Neural cell (in vitro differentiated cells): ENCODE data around the gene INPP5F. TPM values are rescaled to one million over a fixed set of nuclear protein-coding genes. Genes with fewer than 3 reads are reported as not detected.

Experiments
- H2AFZ ChIP-seq: fragments of 200-600, 300-800 bp; sonication (generic), shearing (Covaris generic); 2 replicates; pipeline ENCODE4 v1.6.0; 2014; ENCODE audit warnings: low read depth, mild to moderate bottlenecking, antibody characterized with exemption, low read length, moderate library complexity
- H3F3A ChIP-seq: fragments of 200-600 bp; shearing (Covaris generic); 2 replicates; pipeline ENCODE4 v1.6.1; 2016; ENCODE audit warnings: mild to moderate bottlenecking, moderate library complexity, mixed read lengths, antibody characterized with exemption, low read length; ENCODE audit not compliant: insufficient read depth, poor library complexity, severe bottlenecking
- H3K27ac ChIP-seq: fragments of 200-600, 300-800 bp; sonication (generic), shearing (Covaris generic); 2 replicates; pipeline ENCODE4 v1.5.1; 2014; ENCODE audit warnings: mild to moderate bottlenecking, low read length, moderate library complexity
- H3K27me3 ChIP-seq: fragments of 300-800, 200-600 bp; sonication (generic), shearing (Covaris generic); 2 replicates; pipeline ENCODE4 v1.6.0; 2014; ENCODE audit warnings: mild to moderate bottlenecking, low read depth, low read length, moderate library complexity; ENCODE audit not compliant: insufficient read depth
- H3K36me3 ChIP-seq: fragments of 300-800, 200-600 bp; sonication (generic), shearing (Covaris generic); 2 replicates; pipeline ENCODE4 v1.5.1; 2014; ENCODE audit warnings: mild to moderate bottlenecking, antibody characterized with exemption, low read length, moderate library complexity; ENCODE audit not compliant: insufficient read depth
- H3K4me2 ChIP-seq: fragments of 300-800, 200-600 bp; sonication (generic), shearing (Covaris generic); 2 replicates; pipeline ENCODE4 v1.6.0; 2014; ENCODE audit warnings: mild to moderate bottlenecking, low read length
- H3K4me3 ChIP-seq: fragments of 300-800, 200-600 bp; sonication (generic), shearing (Covaris generic); 2 replicates; pipeline ENCODE4 v1.5.1; 2014; ENCODE audit warnings: mild to moderate bottlenecking, low read length, moderate library complexity
- H3K79me2 ChIP-seq: fragments of 200-600 bp; shearing (Covaris generic); replicated peaks from 2 replicates; pipeline ENCODE4 v1.6.0; 2014; ENCODE audit warnings: mild to moderate bottlenecking, low read length, moderate library complexity; ENCODE audit not compliant: insufficient read depth
- H3K9ac ChIP-seq: fragments of 300-800, 200-600 bp; sonication (generic), shearing (Covaris generic); 2 replicates; pipeline ENCODE4 v1.6.1; 2016; ENCODE audit warnings: mild to moderate bottlenecking, low read length, mixed read lengths
- H3K9me2 ChIP-seq: fragments of 200-600 bp; shearing (Covaris generic); 2 replicates; pipeline ENCODE4 v1.6.1; 2016; ENCODE audit warnings: mild to moderate bottlenecking, low read length, mixed read lengths; ENCODE audit not compliant: insufficient read depth
- H3K9me3 ChIP-seq: fragments of 200-600, 300-800 bp; sonication (generic), shearing (Covaris generic); 2 replicates; pipeline ENCODE4 v1.6.1; 2016; ENCODE audit warnings: mild to moderate bottlenecking, mixed run types, low read length, moderate library complexity, mixed read lengths
- H4K20me1 ChIP-seq: fragments of 200-600 bp; shearing (Covaris generic); 2 replicates; pipeline ENCODE4 v1.6.1; 2016; ENCODE audit warnings: mild to moderate bottlenecking, mixed run types; ENCODE audit not compliant: insufficient read depth
- EP300 ChIP-seq: fragments of 450-650 bp; conservative IDR thresholded peaks from 2 replicates; pipeline ENCODE4 v1.6.1; 2014; ENCODE audit warnings: antibody characterized with exemption, mild to moderate bottlenecking, moderate library complexity; ENCODE audit not compliant: poor library complexity, severe bottlenecking
- EZH2 ChIP-seq: fragments of 200-600, 300-800 bp; shearing (Covaris generic), sonication (generic); IDR thresholded peaks from 2 replicates; pipeline ENCODE4 v1.6.1; 2014; ENCODE audit warnings: antibody characterized with exemption, low read length, borderline replicate concordance, mild to moderate bottlenecking; ENCODE audit not compliant: insufficient read depth, poor library complexity, severe bottlenecking
- MXI1 ChIP-seq: fragments of 450-650 bp; conservative IDR thresholded peaks from 2 replicates; pipeline ENCODE4 v1.6.1; 2014; ENCODE audit warnings: antibody characterized with exemption, mild to moderate bottlenecking; ENCODE audit not compliant: poor library complexity, severe bottlenecking
- RAD21 ChIP-seq: fragments of 450-650 bp; conservative IDR thresholded peaks from 2 replicates; pipeline ENCODE4 v1.6.1; 2014; ENCODE audit warnings: antibody characterized with exemption, mild to moderate bottlenecking, moderate library complexity
- REST ChIP-seq: IDR thresholded peaks from 2 replicates; pipeline ENCODE4 v1.6.1; 2012; ENCODE audit warnings: borderline replicate concordance
- SMC3 ChIP-seq: fragments of 450-650 bp; conservative IDR thresholded peaks from 2 replicates; pipeline ENCODE4 v1.6.1; 2014; ENCODE audit warnings: antibody characterized with exemption, mild to moderate bottlenecking, moderate library complexity; ENCODE audit not compliant: poor library complexity
- TAF1 ChIP-seq: IDR thresholded peaks from 2 replicates; pipeline ENCODE4 v1.6.1; 2012; ENCODE audit warnings: low read depth
- polyA plus RNA-seq: library from polyadenylated mRNA; depleted of rRNA; stranded (reverse); fragments of >200 nt; gene quantifications from 2 replicates; pipeline ENCODE4 v1.2.3, GENCODE V29; 2014
- TF ChIP-seq, protein P1 (sequence below): fragments of 450-650 bp; IDR thresholded peaks from 2 replicates; pipeline ENCODE4 v1.5.1; 2014; ENCODE audit warnings: antibody characterized with exemption, mild to moderate bottlenecking, moderate library complexity; ENCODE audit not compliant: poor library complexity, severe bottlenecking

The INPP5F gene
- polyA plus RNA-seq, 1 donor from 2014 or later = 114 TPM

- no peaks in the 10 kb centered on the region for H3F3A ChIP-seq
- H3K9ac ChIP-seq = no peak overlapping the region
- H3K36me3 ChIP-seq = peaks cover 6% of the 10 kb centered on the region
- H3K4me2 ChIP-seq = no peak overlapping the region
- no peak for TF ChIP-seq SMC3
- TF ChIP-seq EZH2 = no peak
- no peak for TF ChIP-seq EP300
- no peak for TF ChIP-seq TAF1
- TF ChIP-seq, protein P1, sequence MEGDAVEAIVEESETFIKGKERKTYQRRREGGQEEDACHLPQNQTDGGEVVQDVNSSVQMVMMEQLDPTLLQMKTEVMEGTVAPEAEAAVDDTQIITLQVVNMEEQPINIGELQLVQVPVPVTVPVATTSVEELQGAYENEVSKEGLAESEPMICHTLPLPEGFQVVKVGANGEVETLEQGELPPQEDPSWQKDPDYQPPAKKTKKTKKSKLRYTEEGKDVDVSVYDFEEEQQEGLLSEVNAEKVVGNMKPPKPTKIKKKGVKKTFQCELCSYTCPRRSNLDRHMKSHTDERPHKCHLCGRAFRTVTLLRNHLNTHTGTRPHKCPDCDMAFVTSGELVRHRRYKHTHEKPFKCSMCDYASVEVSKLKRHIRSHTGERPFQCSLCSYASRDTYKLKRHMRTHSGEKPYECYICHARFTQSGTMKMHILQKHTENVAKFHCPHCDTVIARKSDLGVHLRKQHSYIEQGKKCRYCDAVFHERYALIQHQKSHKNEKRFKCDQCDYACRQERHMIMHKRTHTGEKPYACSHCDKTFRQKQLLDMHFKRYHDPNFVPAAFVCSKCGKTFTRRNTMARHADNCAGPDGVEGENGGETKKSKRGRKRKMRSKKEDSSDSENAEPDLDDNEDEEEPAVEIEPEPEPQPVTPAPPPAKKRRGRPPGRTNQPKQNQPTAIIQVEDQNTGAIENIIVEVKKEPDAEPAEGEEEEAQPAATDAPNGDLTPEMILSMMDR = no peak
- no peaks in the 10 kb centered on the region for H3K79me2 ChIP-seq
- H4K20me1 ChIP-seq = no peaks in the 10 kb centered on the region
- H3K27ac ChIP-seq = no peak overlapping the region
- no peak overlapping the region for H2AFZ ChIP-seq
- H3K4me3 ChIP-seq = no peak overlapping the region
- no peaks in the 10 kb centered on the region for H3K27me3 ChIP-seq
- no peaks in the 10 kb centered on the region for H3K9me3 ChIP-seq
- no peaks in the 10 kb centered on the region for H3K9me2 ChIP-seq
Observed at GRCh38 chr10:119801998-119802538, 76.2 kb downstream of the INPP5F start.

- no peak overlapping the region for H3K4me2 ChIP-seq
- H3K9ac ChIP-seq = no peak overlapping the region
- no peaks in the 10 kb centered on the region for H4K20me1 ChIP-seq
- H3K9me2 ChIP-seq = no peaks in the 10 kb centered on the region
- H3K36me3 ChIP-seq = peaks cover 6% of the 10 kb centered on the region
- no peaks in the 10 kb centered on the region for H3F3A ChIP-seq
- H2AFZ ChIP-seq = no peak overlapping the region
- TF ChIP-seq RAD21 = no peak
- TF ChIP-seq MXI1 = no peak
- no peak for TF ChIP-seq REST
- TF ChIP-seq, protein P1 = no peak
- H3K79me2 ChIP-seq = no peaks in the 10 kb centered on the region
- no peaks in the 10 kb centered on the region for H3K9me3 ChIP-seq
- no peak overlapping the region for H3K27ac ChIP-seq
- no peaks in the 10 kb centered on the region for H3K27me3 ChIP-seq
- H3K4me3 ChIP-seq = no peak overlapping the region
Observed at GRCh38 chr10:119803264-119803663, 77.4 kb downstream of the INPP5F start.
